ENCODE data around the gene ACOT11.

The ACOT11 gene

GRCh38 chr1:54537611-54538010 is 10.4 kb upstream of the ACOT11 start:
- DNase-seq (ENCODE audit: low read depth) = no peak

- DNase-seq (ENCODE audit: low read depth) = no peak
Observed at GRCh38 chr1:54538538-54538937, 9.5 kb upstream of the ACOT11 start.

DNA sequence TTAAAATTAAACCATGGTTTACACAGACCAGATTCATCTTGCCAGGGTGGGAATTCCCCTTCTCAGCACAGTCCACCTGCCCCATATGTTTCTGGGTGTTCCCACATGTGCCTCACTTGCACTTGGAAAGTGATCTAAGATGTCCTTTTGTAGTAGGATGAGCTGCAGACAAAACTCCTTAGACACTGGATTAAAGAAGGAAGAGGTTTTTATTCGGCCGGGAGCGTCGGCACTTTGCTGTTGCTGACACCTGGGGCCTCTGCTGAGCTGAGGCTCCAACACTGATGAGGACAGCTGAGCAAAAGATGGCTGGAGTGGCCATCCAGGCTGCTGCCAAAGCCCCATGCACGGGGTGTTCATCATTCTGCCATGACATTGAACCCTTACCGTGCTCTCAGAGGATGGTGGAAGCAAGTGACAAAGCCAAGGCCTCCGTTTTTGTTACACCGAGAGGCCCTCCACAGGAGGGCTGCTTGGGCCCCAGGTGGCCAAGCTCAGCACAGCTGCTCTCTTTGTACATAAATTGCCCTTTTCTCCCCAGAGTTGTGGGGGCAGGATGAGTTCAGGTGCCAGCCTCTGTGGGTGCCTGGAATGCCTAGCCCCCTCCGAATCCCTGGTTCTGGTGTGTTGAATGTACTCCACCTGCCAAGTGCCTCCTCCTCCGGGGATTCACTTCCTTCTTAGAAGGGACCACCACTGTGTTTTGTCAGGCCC is 7.3 kb upstream of the ACOT11 start:
- DNase-seq (ENCODE audit: low read depth) = no peak

- DNase-seq (ENCODE audit: low read depth) = peak; percentile 33
Observed at GRCh38 chr1:54542120-54542961, 5.7 kb upstream of the ACOT11 start.

DNA sequence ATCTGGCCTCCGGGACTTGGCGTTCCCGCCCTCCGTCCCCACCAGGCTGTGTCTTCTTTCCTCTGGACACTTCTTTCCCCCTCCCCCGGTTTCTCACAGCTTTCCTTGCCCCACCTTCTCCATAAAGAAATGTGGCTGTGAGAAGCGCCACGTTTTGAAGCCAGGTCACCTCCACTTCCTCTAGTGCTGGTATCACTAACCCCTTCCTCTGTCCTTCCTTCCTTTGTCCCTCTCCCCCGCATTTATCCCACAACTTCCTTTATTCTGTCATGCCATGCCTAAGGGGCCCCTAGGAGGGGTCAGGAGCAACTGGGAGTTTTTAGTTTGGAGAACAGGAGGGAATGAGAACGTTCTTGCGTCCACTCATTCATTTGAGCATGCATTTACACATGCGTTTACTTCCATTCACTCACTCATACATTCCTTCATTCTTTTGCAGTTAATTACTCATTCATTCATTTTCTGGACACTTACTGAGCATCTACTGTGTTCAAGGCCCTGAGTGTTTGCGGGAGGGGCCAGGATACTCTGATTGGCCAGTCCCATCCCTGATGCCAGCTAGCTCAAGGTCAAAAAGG is 5.0 kb upstream of the ACOT11 start:
- DNase-seq (ENCODE audit: low read depth) = no peak

DNA sequence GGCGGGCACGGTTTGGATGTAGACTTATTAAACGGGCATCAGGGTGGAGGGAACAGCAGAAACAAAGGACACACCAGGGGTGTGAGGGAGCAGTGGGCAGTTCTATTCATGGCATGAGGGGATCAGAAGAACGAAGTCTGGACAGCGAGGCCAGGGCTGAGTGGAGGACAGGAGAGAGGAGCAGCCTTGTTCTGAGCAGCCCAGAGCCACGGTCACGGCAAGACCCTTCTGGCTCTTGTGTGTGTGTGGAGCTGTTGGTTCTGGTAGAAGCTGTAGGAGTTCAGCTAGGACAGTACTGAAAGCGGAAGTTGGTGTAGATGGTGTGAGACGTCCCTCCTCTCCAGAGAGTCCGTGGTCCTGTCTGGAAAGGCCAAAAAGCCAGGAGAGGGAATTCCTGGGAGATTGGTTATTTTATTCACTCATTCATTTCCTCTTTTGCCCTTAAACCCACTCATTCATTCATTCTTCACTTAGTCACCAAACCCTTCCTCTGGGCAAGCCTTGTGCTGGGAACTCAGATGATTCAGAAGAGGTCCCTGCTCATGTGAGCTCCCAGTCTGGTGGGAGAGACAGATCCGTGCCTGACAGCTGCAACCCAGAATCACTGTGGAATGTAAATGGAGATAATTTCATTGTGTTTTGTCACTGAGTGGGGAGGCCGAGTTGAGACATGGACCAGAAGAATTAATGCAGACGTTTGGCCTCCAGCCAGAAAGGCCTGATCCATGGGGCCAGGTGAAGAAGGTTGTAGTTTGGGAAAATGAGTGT is 4.1 kb upstream of the ACOT11 start:
- DNase-seq (ENCODE audit: low read depth) = no peak

DNA sequence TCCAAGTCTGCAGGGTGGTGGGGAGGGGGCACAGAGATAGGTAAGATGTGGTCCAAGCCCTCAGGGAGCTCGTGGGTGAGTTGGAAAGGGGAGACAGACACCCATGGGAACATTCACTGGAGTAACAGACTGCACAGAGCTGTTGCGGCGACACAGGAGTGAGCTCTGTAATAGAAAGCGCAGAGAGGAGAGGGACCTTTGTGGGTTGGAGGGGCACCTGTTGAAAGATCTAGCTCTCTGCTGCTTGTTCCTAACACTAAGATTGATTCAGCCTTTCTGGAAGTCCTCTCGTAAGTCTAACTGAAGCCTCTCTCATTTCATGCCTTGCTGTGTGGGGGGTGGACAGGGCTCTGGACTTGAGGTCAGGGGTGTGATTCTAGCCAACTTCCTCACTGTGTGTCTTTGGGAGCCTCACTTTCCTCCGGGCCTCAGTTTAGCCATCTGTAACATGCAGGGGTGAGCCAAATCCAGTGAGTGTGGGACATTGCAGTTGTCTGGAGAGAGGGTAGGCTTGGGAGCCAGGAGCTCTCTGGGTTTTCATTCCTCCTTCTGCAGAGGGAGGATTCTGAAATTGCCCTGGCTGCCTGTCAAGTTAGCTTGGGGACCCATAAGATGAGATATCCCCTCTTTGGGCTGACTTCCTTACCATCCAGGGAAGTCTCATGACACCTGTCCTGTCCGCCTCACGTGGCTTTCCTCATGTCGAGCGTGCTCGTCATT is 2.0 kb upstream of the ACOT11 start:
- DNase-seq (ENCODE audit: low read depth) = no peak

DNA sequence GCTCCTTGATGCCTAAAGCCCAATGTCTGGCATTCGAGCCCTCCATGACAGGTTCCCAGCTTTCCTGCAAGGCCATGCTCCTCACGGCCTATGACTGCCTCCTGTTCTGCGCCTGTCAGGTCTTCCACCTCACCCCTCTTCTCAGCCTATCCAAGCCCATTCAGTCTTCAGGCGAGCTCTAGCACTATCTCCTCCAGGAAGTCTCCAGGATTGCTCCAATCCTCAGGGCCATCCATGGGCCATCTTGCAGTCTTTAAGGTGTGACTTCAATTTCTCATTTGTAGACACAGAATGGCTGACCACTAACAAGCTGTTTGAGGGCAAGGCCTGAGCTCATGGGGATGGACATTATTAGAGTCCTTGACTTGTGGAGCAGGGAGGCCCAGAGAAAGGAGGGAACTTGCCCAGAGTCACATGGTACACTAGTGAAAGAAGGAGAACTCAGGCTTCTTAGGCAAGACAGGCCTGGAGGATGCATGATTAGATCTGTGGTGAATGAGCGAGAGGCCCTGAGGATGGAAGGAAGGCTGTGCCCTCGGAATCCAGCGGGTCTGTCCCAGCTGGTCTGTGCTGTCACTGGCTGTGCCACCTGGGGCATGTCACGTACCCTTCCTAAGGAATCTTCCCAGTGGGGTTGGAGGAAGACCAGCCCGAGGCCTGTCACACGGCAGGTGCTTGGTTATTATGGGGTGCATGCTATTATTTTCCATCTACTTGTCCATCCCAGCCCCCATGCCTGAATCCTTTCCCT is 1.2 kb upstream of the ACOT11 start:
- DNase-seq (ENCODE audit: low read depth) = no peak

DNA sequence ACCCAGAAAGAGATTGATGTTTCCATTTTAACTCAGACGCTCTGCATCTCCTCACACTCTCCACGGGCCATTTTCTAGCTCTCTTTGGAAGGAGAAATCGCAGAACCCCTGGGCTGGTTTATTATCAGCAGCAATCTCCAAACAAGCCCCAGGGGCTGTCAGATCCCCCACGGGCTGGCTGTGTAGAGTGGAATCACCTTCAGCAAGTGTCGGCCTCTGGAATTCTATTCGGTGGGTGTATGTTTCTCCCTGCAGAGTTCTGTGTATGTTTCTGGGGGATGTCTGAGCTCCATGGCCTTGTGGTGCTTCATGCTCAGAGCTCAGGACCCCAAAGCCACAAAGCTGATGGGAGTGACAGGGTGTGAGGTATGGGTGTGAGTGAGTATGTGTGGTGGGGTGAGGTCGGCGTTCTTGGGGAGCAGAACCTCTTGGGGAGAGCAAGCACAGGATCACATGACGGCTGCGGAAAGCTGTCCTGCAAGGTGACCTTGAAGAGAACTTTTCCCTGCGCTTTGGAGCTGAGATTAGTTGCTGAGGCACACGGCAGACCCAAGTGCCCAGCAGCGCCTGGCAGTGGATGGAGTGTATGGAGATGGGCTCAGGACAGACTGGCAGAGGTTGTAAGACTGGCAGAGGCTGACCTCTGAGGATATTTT is 489 bp downstream of the ACOT11 start:
- DNase-seq (ENCODE audit: low read depth) = no peak

DNA sequence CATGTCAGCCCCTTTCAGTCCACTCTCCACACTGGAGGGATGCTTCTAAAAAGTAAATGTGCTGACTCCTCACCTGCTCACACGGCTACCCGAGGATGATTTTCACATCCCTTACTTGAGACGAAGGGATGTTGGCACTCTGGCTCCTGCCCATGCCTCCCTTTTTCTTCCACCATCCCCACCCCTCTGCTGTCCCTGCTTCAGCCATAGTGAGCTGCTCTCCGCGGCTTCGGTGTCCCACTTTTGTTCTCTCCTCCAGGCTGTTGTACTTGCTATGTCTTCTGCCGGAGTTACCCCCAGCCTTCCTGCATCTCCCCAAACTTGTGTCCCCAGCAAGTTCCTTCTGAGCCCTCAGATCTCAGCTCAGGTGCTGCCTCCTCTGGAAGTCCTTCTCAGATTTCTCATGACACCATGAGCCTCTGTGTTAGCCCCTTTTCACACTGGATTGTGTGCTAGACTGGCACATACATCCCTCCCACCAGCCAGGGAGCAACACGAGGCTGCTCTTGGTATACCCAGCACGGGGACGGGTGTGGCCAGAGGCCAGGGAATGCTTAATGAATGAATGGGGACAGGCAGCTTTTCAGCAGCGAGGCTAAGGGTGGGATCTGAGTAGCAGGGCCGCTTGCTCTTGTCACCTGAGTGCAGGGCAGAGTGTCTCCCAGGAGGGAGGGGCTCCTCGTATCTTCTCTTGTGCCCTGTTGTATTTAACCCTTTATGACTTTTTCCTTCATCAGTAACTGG is 1.3 kb downstream of the ACOT11 start:
- no peak for DNase-seq (ENCODE audit: low read depth)

DNA sequence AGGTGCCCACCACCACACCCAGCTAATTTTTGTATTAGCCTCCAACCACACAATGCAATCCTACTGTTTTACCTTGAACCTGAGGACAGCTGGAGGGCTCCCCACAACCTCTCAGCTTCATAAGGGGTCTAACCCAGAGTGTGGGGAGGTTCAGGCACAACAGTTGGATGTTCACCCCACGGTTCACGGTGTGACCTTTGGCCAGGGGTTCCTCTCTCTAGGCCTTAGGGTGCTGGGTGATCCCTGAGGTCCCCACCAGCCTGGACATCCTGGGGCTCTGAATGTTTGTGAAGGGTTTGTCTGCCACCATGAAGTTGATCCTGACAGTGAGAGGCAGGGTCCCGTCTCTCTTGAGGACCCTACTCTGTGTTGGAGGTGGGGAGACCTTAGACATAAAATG is 3.9 kb downstream of the ACOT11 start:
- DNase-seq (ENCODE audit: low read depth) = no peak

GRCh38 chr1:54553602-54554313 is 5.7 kb downstream of the ACOT11 start:
- DNase-seq (ENCODE audit: low read depth) = no peak

- DNase-seq (ENCODE audit: low read depth) = no peak
Observed at GRCh38 chr1:54556110-54556509, 8.1 kb downstream of the ACOT11 start.

DNA sequence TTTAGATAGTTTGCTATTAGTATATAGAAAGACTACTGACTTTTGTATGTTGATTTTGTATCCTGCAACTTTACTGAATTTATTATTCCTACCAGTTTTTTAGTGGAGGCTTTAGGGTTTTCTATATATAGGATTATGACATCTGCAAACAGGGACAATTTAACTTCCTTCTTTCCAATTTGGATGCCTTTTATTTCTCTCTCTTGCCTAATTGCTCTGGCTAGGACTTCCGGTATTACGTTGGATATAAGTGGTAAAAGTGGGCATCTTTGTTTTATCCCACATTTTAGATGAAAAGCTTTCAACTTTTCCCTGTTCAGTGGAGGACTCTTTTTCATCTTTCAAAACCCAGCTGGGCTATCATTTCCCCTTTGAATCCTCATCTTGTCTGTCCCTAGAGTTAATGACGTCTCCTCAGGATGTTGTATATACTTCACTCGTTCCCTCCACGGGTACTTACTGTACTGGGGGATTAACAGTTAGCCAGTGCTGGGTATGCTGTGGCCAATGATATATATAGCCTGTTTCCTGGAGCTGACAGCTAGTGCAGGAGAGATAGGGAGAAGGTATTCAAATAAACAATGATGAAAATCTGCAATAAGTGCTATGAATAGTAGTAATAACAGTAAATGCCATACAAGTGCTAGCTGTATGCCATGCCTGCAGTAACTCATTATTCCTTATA is 9.8 kb downstream of the ACOT11 start:
- DNase-seq (ENCODE audit: low read depth) = no peak

- no peak for DNase-seq (ENCODE audit: low read depth)
Observed at GRCh38 chr1:54558434-54559030, 10.5 kb downstream of the ACOT11 start.

DNA sequence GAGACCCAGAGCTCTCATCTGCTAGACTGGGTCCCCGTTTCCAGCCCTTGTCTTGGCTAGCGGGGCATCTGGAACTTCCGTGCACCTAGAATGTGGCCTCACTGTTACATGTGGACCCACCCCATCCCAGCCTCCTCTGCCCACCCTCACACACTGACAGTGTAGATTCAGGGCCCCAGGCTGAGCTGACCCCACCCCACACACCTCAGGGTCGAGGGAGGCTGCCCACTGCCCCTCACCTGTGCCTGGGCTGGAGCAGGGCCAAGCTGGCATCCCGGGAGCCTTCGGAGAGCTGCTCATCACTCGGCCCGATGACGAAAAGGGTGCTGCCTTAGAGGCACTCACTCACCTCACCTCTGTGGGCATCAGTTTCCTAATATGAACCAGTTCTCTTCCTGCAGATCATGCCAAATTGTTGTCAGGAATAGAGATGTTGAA is 11.1 kb downstream of the ACOT11 start:
- DNase-seq (ENCODE audit: low read depth) = no peak

- no peak for DNase-seq (ENCODE audit: low read depth)
Observed at GRCh38 chr1:54559771-54560231, 11.8 kb downstream of the ACOT11 start.

All from activated T-helper 1 cell treated with Interleukin-2 at 50 U/mL for 16 hours (primary cell).